Prostate gland (tissue), 2 donors: Measurements from ENCODE around the gene DOP1A.

Experiments
- CTCF ChIP-seq, 4 experiments: fragments of 200-600 bp in 2 of 4; fragments of 450-650 bp in 2 of 4; sonication (generic) in 2 of 4; IDR thresholded peaks; 1 replicate in 3 of 4; 2 replicates in 1 of 4; pipeline ENCODE4 v1.5.1; 2016 to 2019; ENCODE audit warnings: antibody characterized with exemption in 4 of 4, mild to moderate bottlenecking in 2 of 4, moderate library complexity in 2 of 4
- POLR2A ChIP-seq: fragments of 450-650 bp; IDR thresholded peaks from one replicate; pipeline ENCODE4 v1.6.1; 2016; ENCODE audit warnings: antibody characterized with exemption, mild to moderate bottlenecking
- POLR2AphosphoS5 ChIP-seq: sonication (generic); formaldehyde crosslinking; IDR thresholded peaks from one replicate; pipeline ENCODE4 v1.6.1; 2017; ENCODE audit warnings: antibody characterized with exemption

DNA sequence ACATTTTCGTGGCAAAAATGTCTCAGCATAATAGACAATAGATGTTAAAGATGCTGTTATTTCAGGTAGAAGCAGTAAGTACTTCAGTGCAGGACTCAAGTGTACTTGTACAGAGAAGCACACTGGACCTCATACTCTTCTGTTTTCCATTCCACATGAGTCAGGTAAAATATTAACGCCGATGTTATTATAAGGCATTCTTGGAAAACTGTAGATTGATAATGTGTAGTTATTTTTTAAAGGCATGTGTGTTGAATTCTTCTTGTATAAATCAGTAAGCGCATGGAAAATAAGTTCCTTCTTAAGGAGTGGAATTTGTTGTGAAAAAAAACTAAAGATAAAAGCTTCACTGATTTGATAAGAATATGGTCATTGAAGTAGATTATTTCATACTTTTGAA lies 45.8 kb downstream of the DOP1A start:
- TF ChIP-seq CTCF (IDR thresholded peaks at IDR 0.05) (no peak), POLR2AphosphoS5 (no peak), POLR2A (no peak)
